Smooth muscle cell (in vitro differentiated cells): Measurements from ENCODE around the gene ZBTB5. TPM values are rescaled to one million over a fixed set of nuclear protein-coding genes. Genes with fewer than 3 reads are reported as not detected.

ENCODE experiments used
- DNase-seq: peaks from one replicate; lab custom pipeline; 2025; ENCODE audit not compliant: unreplicated experiment; lab: John Stamatoyannopoulos, UW
- H2AFZ ChIP-seq: fragments of 200-600 bp; sonication (generic); 2 replicates; pipeline ENCODE4 v1.6.0; 2016; ENCODE audit warnings: antibody characterized with exemption, low read depth, mild to moderate bottlenecking
- H3F3A ChIP-seq: fragments of 200-600 bp; sonication (generic); 2 replicates; pipeline ENCODE4 v1.6.0; 2017; ENCODE audit warnings: antibody characterized with exemption, low read depth
- H3K27ac ChIP-seq: fragments of 200-600 bp; sonication (generic); 2 replicates; pipeline ENCODE4 v1.5.1; 2016; ENCODE audit warnings: low read depth, mild to moderate bottlenecking
- H3K27me3 ChIP-seq: fragments of 200-600 bp; sonication (generic); 2 replicates; pipeline ENCODE4 v1.6.1; 2016; ENCODE audit warnings: low read depth, mild to moderate bottlenecking
- H3K36me3 ChIP-seq: fragments of 200-600 bp; sonication (generic); 2 replicates; pipeline ENCODE4 v1.5.1; 2016; ENCODE audit warnings: low read depth
- H3K4me1 ChIP-seq: fragments of 200-600 bp; sonication (generic); 2 replicates; pipeline ENCODE4 v1.5.1; 2016; ENCODE audit warnings: low read depth
- H3K4me2 ChIP-seq: fragments of 200-600 bp; sonication (generic); 2 replicates; pipeline ENCODE4 v1.6.0; 2016; ENCODE audit warnings: mild to moderate bottlenecking
- H3K4me3 ChIP-seq: fragments of 200-600 bp; sonication (generic); 2 replicates; pipeline ENCODE4 v1.5.1; 2016; ENCODE audit warnings: mild to moderate bottlenecking
- H3K79me2 ChIP-seq: fragments of 200-600 bp; sonication (generic); 2 replicates; pipeline ENCODE4 v1.6.0; 2016; ENCODE audit warnings: low read depth, mild to moderate bottlenecking
- H3K9ac ChIP-seq: fragments of 200-600 bp; sonication (generic); 2 replicates; pipeline ENCODE4 v1.6.0; 2016; ENCODE audit warnings: low read depth
- H3K9me3 ChIP-seq: fragments of 200-600 bp; sonication (generic); replicated peaks from 2 replicates; pipeline ENCODE4 v1.5.1; 2016; ENCODE audit warnings: low read depth
- H4K20me1 ChIP-seq: fragments of 200-600 bp; sonication (generic); 2 replicates; pipeline ENCODE4 v1.6.0; 2016; ENCODE audit warnings: low read depth
- CTCF ChIP-seq: fragments of 200-600 bp; sonication (generic); IDR thresholded peaks from 2 replicates; pipeline ENCODE4 v1.5.1; 2017; ENCODE audit warnings: borderline replicate concordance, mild to moderate bottlenecking, antibody characterized with exemption; ENCODE audit not compliant: insufficient read depth, poor library complexity, severe bottlenecking
- WGBS: methylation state at CpG from one replicate; pipeline ENCODE4 v1.1.7; 2016; ENCODE audit warnings: low lambda C conversion rate; 5-methylcytosine and 5-hydroxymethylcytosine counted together
- polyA plus RNA-seq: library from polyadenylated mRNA; unstranded; fragments of >200 nt; fragmentation: Nextera tagmentation; extraction: Ambion mirVana; gene quantifications from 2 replicates; pipeline ENCODE4 v1.2.1, GENCODE V29; 2016
- total RNA-seq: library from RNA; depleted of rRNA; stranded (reverse); fragments of >200 nt; gene quantifications from 2 replicates; pipeline ENCODE4 v1.2.3, GENCODE V29; 2014

The ZBTB5 gene
- total and polyA plus RNA-seq, 2 experiments from 2014 or later: 4.3 to 21.8 TPM

GRCh38 chr9:37441776-37442370, 23.4 kb downstream of the ZBTB5 start:
- Histone ChIP-seq H3K27ac (no peak overlapping the region), H4K20me1 (peaks cover 100% of the 10 kb centered on the region)
- WGBS: 96% methylated on average over 21 of the region's 21 CpGs

GRCh38 chr9:37438359-37438758, 26.9 kb downstream of the ZBTB5 start:
- Histone ChIP-seq H4K20me1 (peaks cover 88% of the 10 kb centered on the region), H3K4me3 (no peak overlapping the region), H3K9ac (no peak overlapping the region), H3K4me2 (no peak overlapping the region), H3K36me3 (peaks cover 10% of the 10 kb centered on the region), H2AFZ (no peak overlapping the region), H3F3A (peaks cover 7% of the 10 kb centered on the region), H3K27me3 (no peaks in the 10 kb centered on the region), H3K79me2 (peaks cover 16% of the 10 kb centered on the region), H3K27ac (no peak overlapping the region), H3K9me3 (no peaks in the 10 kb centered on the region), H3K4me1 (peaks cover 14% of the 10 kb centered on the region)
- 99% methylated on average over 3 of the region's 3 CpGs for WGBS
- no peak for TF ChIP-seq CTCF
- DNase-seq: no peak

More at GRCh38 chr9:37441776-37442370, 23.4 kb downstream of the ZBTB5 start:
- Histone ChIP-seq H3F3A (peaks cover 7% of the 10 kb centered on the region), H3K4me1 (no peaks in the 10 kb centered on the region), H3K36me3 (peaks cover 10% of the 10 kb centered on the region), H3K4me3 (no peak overlapping the region), H3K79me2 (peaks cover 40% of the 10 kb centered on the region), H3K27me3 (no peaks in the 10 kb centered on the region), H3K9ac (no peak overlapping the region), H3K4me2 (no peak overlapping the region), H2AFZ (no peak overlapping the region), H3K9me3 (no peaks in the 10 kb centered on the region)
- no peak for DNase-seq
- TF ChIP-seq CTCF: no peak

GRCh38 chr9:37437621-37438020, 27.6 kb downstream of the ZBTB5 start:
- no peak overlapping the region for H3K4me2 ChIP-seq
- no peak overlapping the region for H2AFZ ChIP-seq
- H3K4me1 ChIP-seq: peaks cover 16% of the 10 kb centered on the region
- H4K20me1 ChIP-seq: peaks cover 81% of the 10 kb centered on the region
- H3K27ac ChIP-seq: no peak overlapping the region
- peaks cover 12% of the 10 kb centered on the region for H3K79me2 ChIP-seq
- peaks cover 10% of the 10 kb centered on the region for H3K36me3 ChIP-seq
- TF ChIP-seq CTCF: no peak
- no peaks in the 10 kb centered on the region for H3K9me3 ChIP-seq
- no peak overlapping the region for H3K4me3 ChIP-seq
- no peaks in the 10 kb centered on the region for H3K27me3 ChIP-seq
- H3F3A ChIP-seq: peaks cover 7% of the 10 kb centered on the region
- no peak overlapping the region for H3K9ac ChIP-seq
- WGBS: 92% methylated on average over 4 of the region's 4 CpGs
- DNase-seq: no peak

- no peak overlapping the region for H3K4me3 ChIP-seq
- H4K20me1 ChIP-seq: peaks cover 75% of the 10 kb centered on the region
- H3K27me3 ChIP-seq: no peaks in the 10 kb centered on the region
- H2AFZ ChIP-seq: no peak overlapping the region
- peaks cover 16% of the 10 kb centered on the region for H3K4me1 ChIP-seq
- no peak for TF ChIP-seq CTCF
- H3K4me2 ChIP-seq: no peak overlapping the region
- 98% methylated on average over 6 of the region's 6 CpGs for WGBS
- peaks cover 12% of the 10 kb centered on the region for H3K79me2 ChIP-seq
- no peak overlapping the region for H3K27ac ChIP-seq
- DNase-seq: no peak
- H3K9me3 ChIP-seq: no peaks in the 10 kb centered on the region
- H3F3A ChIP-seq: peaks cover 7% of the 10 kb centered on the region
- H3K36me3 ChIP-seq: peaks cover 10% of the 10 kb centered on the region
- no peak overlapping the region for H3K9ac ChIP-seq
These were observed 28.2 kb downstream of the ZBTB5 start for GRCh38 chr9:37437010-37437409.
